ENCODE measurements around the gene FLRT1. TPM values are rescaled to one million over a fixed set of nuclear protein-coding genes. Genes with fewer than 3 reads are reported as not detected.
A peak's percentile ranks its signal among the peaks of the same experiment; 100 is the strongest.

The FLRT1 gene
- total RNA-seq, 1 donor from 2014 or later = 0.57 TPM

GRCh38 chr11:64056861-64057260 lies 21.1 kb downstream of the FLRT1 start:
- ATAC-seq (no peak), DNase-seq (ENCODE audit: missing footprints) (no peak)
- intact Hi-C loops (cut with DNase I) = no loop called here

- intact Hi-C loops (cut with DNase I) = no loop called here
- ATAC-seq = no peak
- DNase-seq (ENCODE audit: missing footprints) = no peak
Measured at GRCh38 chr11:64057890-64058289, 22.2 kb downstream of the FLRT1 start.

GRCh38 chr11:64058494-64058893 lies 22.8 kb downstream of the FLRT1 start:
- intact Hi-C loops (cut with DNase I) = no loop called here
- DNase-seq (ENCODE audit: missing footprints) = peak; percentile 77
- ATAC-seq = peak; percentile 73

GRCh38 chr11:64059339-64060140 lies 23.8 kb downstream of the FLRT1 start:
- no peak for ATAC-seq
- intact Hi-C loops (cut with DNase I) = no loop called here

GRCh38 chr11:64060263-64060860 lies 24.6 kb downstream of the FLRT1 start:
- intact Hi-C loops (cut with DNase I) = no loop called here
- DNase-seq (ENCODE audit: missing footprints) = no peak

More at GRCh38 chr11:64059339-64060140, 23.8 kb downstream of the FLRT1 start:
- DNase-seq (ENCODE audit: missing footprints) = no peak

GRCh38 chr11:64060861-64061444 lies 25.2 kb downstream of the FLRT1 start:
- intact Hi-C loops (cut with DNase I) = no loop called here
- DNase-seq (ENCODE audit: missing footprints) (peak; percentile 83), ATAC-seq (no peak)

More at GRCh38 chr11:64060263-64060860, 24.6 kb downstream of the FLRT1 start:
- ATAC-seq = no peak

GRCh38 chr11:64062185-64063039 lies 26.7 kb downstream of the FLRT1 start:
- intact Hi-C loops (cut with DNase I) = no loop called here
- DNase-seq (ENCODE audit: missing footprints) = no peak
- ATAC-seq = no peak

GRCh38 chr11:64063777-64064176 lies 28.0 kb downstream of the FLRT1 start:
- intact Hi-C loops (cut with DNase I) = no loop called here
- ATAC-seq = no peak
- no peak for DNase-seq (ENCODE audit: missing footprints)

GRCh38 chr11:64064374-64065140 lies 28.8 kb downstream of the FLRT1 start:
- no peak for DNase-seq (ENCODE audit: missing footprints)
- ATAC-seq = no peak
- intact Hi-C loops (cut with DNase I) = no loop called here

GRCh38 chr11:64065141-64065465 lies 29.4 kb downstream of the FLRT1 start:
- no peak for ATAC-seq
- intact Hi-C loops (cut with DNase I) = no loop called here

GRCh38 chr11:64065712-64066111 lies 30.0 kb downstream of the FLRT1 start:
- DNase-seq (ENCODE audit: missing footprints) = no peak
- intact Hi-C loops (cut with DNase I) = no loop called here
- no peak for ATAC-seq

More at GRCh38 chr11:64065141-64065465, 29.4 kb downstream of the FLRT1 start:
- DNase-seq (ENCODE audit: missing footprints) = no peak

- intact Hi-C loops (cut with DNase I) = no loop called here
- ATAC-seq (no peak), DNase-seq (ENCODE audit: missing footprints) (no peak)
Measured at GRCh38 chr11:64067230-64067993, 31.7 kb downstream of the FLRT1 start.

GRCh38 chr11:64068705-64069400 lies 33.1 kb downstream of the FLRT1 start:
- intact Hi-C loops (cut with DNase I) = no loop called here
- DNase-seq (ENCODE audit: missing footprints) (no peak), ATAC-seq (no peak)

- intact Hi-C loops (cut with DNase I) = no loop called here
- no peak for ATAC-seq
- no peak for DNase-seq (ENCODE audit: missing footprints)
Measured at GRCh38 chr11:64069401-64070313, 33.9 kb downstream of the FLRT1 start.

- DNase-seq (ENCODE audit: missing footprints) (no peak), ATAC-seq (no peak)
- intact Hi-C loops (cut with DNase I) = no loop called here
Measured at GRCh38 chr11:64070314-64070681, 34.6 kb downstream of the FLRT1 start.

GRCh38 chr11:64071849-64072248 lies 36.1 kb downstream of the FLRT1 start:
- ATAC-seq (no peak), DNase-seq (ENCODE audit: missing footprints) (no peak)
- intact Hi-C loops (cut with DNase I) = no loop called here

All from Right ventricle myocardium inferior (tissue), 1 donor.